ENCODE measurements around the gene KCNIP4.
A peak's percentile ranks its signal among the peaks of the same experiment; 100 is the strongest.
"Not testable (repeated sequence)": the region's sequence is repeated elsewhere in the genome, so short reads cannot be mapped to it uniquely, and the experiment has no call there.

KCNIP4 gene

DNA sequence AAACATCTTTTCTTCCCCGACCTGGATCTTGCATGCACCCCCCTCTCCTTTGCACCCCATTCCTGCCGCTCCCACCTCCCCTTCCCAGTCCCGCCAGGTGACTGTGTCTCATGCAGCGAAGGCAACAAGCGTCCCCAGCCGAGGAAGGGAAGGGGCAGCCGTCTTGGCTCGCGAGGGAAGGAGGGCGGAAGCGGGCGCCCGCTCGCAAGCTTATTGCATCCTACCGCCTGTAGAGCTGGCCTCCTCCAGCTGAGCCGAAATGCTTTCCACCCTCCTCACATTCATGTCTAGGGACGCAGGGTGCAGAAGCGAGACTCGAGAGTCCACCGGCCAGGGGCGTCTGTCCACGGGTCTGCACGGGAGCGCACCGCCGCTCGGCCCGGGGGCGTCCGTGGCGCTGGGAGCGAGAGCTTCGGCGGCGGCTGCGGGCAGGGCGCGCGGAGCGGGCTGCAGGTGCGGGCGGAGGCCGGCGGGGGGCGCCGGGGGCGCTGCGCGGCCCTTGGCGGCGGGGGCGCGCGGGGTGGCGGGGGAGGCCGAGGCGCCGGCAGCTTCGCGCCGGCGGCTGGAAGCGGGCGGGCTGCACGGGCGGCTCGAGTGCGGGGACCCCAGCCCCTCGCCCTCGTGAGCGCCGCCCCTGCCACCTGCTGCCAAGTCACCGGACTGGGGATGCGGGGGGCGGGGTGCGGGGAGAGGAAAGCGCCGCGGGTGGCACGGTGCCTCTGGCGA lies at the start of gene KCNIP4:
Gene KCNIP4 (minus strand): TSS at position 426 of the 726 bp plus-strand sequence.
- DNase-seq, result peak; percentile 14

- not testable (repeated sequence) for DNase-seq
Observed at GRCh38 chr4:21996618-21997017, 48.0 kb upstream of the KCNIP4 start.

- DNase-seq, result no peak
Observed at GRCh38 chr4:21992330-21992729, 43.8 kb upstream of the KCNIP4 start.

DNA sequence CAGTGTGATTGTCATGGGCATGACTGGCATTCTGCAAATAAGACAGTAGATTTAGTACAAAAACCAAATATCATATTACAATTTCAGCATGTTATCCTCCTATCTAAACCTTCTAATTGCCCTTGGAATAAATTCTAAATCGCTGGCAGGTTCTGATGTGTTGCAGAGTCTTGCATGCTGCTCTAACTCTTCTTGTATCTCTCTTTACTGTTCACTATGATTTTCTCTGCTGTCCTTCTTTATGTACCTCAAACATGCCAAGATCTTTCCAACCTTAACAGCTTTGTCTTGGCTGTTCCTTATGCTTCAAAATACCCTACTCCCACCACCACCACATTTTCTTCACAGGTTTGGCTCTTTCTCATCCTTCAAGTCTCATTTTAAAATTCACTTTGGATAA lies 43.0 kb upstream of the KCNIP4 start:
- no peak for DNase-seq

DNA sequence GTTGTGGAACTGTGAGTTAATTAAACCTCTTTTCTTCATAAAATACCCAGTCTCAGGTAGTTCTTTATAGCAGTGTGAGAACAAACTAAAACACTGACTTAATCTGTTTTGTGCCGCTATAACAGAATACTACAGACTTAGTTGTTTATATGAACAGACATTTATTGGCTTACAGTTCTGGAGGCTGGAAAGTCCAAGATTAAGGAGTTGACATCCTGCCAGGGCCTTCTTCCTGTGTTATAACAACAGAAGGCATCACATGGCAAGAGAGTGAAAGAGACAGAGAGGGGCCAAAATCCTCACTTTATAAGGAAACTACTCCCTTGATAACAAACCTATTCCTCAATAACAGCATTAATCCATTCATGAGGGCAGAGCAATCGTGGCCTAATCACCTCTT lies 42.5 kb upstream of the KCNIP4 start:
- no peak for DNase-seq

GRCh38 chr4:21989351-21989750 lies 40.8 kb upstream of the KCNIP4 start:
- DNase-seq, result no peak

- DNase-seq, result no peak
Observed at GRCh38 chr4:21986307-21986706, 37.7 kb upstream of the KCNIP4 start.

DNA sequence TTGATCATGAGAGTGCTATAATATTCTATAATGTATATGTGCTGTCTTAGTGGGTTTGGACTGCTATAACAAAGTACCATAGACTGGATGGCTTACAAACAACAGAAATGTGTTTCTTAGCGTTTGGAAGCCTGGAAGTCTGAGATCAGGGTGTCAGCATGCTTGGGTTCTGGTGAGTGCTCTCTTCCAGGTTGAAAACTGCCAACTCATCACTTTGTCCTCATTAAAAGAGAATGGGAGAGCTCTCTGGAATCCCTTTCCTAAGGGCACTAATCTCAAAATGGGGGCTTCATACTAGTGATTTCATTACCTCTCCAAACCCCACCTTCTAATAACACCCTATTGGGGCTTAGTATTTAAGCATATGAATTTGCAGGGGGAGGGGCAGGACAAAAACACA lies 33.5 kb upstream of the KCNIP4 start:
- no peak for DNase-seq

DNA sequence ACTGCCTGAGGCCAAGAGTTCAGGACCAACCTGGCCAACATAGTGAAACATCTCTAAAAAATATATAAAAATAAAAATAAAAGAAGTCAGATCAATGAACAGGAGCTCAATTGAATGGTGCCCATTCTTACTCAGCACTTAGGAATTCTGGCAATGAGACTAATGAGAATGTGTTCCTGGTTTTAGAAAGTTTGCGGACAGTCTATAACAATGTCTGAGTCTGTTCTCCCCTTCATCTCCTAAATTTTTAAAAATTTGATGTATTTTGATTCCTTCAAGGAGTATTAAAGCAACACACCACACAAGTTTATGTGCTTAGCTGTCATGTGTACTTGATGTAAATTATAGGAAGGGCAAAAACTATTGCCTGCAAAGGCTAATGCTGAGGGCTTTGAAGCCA lies 30.6 kb upstream of the KCNIP4 start:
- DNase-seq, result no peak

GRCh38 chr4:21976166-21976565 lies 27.6 kb upstream of the KCNIP4 start:
- no peak for DNase-seq

- no peak for DNase-seq
Observed at GRCh38 chr4:21973850-21974249, 25.3 kb upstream of the KCNIP4 start.

GRCh38 chr4:21964762-21965319 lies 16.3 kb upstream of the KCNIP4 start:
- no peak for DNase-seq

DNA sequence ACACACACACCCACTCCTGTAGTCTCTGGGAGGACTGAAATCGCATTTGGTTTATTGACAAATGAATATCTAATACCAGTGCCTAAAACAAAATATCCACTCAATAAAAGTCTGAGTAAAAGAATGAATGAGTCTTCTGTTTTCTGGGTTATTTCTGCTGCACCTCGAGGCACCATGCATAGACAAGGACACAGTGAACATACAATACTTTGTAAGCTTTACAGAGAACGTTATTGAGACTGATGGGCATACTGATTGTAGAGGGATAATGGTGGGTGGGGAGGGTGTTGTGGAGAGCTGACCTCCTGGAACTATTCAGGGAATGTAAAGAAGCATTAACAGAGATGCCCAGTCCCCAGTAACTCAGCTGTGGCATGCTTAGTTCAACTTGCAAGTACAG lies 14.1 kb upstream of the KCNIP4 start:
- no peak for DNase-seq

DNA sequence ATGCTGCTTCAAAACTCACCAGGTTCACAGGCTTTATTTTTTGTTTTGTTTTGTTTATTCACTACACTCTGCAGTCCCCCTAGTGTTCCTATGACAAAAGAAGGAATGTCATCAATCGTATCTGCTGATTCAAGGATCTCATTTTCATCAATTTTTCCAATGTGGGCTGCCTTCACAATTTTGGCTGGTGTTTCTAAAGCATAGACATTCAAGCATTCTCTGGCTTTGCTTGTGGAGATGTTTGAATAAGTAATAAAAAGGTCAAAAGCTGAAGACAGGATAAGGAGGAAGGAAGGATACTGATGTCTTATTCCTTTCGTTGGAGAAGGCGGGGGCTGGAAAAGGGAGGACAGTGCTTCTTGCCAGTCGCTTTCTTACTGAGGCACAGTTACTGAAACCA lies 12.2 kb upstream of the KCNIP4 start:
- DNase-seq, result no peak

DNA sequence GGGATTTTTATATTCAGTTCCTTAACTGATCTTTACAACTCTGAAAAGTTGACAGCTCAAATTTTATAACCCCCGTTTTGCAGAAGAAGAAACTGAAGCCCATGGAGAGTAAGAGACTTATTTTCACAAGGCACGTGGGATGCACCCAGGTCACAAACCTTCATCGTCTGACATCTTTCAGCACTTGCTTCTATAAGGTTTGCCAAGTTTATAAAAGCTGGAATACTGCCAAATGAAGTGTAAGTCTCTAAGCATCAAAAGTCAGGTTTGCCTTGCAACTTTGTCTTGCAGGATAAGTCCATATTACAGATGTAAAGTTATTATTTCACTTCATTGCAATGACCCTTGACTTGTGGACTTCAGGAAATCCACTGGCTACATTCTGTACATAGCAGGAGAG lies 6.3 kb upstream of the KCNIP4 start:
- DNase-seq, result no peak

DNA sequence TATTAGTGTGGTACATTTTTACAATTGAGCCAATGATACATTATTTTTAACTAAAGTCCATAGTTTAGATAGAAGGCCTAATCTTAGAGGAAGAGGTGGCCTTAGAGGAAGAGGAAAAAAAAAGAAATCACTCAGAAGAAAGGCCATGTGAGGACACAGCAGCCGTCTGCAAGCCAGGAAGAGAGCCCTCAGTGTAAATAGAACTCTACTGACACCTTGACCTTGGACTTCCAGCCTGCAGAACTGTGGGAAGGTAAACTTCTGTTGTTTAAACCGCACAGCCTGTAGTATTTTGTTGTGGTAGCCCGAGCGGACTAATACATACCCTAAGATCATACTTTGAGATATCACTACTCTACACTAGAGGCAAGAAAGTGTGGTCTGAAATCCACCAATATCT lies 5.1 kb upstream of the KCNIP4 start:
- DNase-seq, result no peak

DNA sequence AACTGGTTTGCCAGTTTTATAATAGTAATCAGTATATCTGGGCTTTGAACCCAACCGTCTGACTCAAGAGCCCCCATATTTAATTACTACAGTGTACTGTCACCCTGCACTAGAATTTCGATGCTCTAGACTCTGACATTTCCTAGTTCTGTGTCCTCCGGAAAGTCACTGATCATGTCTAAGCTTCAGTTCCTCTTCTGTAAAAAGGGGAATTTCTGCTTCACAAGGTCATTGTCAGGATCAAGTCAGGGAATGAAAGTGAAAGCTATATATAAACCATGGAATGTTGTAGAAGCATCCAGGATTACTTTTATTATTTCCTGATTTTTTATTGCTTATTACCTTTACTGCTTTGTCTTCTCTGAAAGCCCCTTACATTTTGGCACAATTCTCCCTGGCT lies 4.0 kb upstream of the KCNIP4 start:
- DNase-seq, result no peak

GRCh38 chr4:21949073-21949457 lies 493 bp upstream of the KCNIP4 start:
- DNase-seq, result no peak

DNA sequence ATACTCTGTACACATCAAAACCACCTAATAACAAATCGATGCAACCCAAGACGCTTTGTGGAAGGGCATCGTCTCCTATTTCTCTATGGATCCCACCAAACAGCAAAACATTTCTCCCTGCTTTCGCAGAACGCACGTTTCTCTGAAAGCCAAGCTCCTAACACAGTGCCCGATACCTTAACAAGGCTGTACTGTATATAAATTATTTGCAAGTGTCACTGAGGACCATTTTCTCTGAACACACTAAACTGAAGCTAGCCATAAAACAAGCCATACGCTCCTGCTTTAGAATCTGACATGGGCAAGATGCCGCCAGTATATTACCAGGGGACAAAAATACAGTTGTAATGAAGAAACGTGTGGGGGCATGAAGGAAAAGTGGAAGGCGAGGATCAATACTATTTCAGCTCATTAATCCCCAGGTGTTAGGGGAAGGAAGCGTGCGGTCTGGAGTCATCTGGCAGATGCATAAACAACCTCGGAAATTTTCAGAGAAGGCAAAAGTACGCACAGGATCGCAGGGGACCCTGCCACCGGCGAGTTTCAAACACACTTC lies 703 bp downstream of the KCNIP4 start:
- DNase-seq, result no peak

- no peak for DNase-seq
Observed at GRCh38 chr4:21946858-21947257, 1.7 kb downstream of the KCNIP4 start.

DNA sequence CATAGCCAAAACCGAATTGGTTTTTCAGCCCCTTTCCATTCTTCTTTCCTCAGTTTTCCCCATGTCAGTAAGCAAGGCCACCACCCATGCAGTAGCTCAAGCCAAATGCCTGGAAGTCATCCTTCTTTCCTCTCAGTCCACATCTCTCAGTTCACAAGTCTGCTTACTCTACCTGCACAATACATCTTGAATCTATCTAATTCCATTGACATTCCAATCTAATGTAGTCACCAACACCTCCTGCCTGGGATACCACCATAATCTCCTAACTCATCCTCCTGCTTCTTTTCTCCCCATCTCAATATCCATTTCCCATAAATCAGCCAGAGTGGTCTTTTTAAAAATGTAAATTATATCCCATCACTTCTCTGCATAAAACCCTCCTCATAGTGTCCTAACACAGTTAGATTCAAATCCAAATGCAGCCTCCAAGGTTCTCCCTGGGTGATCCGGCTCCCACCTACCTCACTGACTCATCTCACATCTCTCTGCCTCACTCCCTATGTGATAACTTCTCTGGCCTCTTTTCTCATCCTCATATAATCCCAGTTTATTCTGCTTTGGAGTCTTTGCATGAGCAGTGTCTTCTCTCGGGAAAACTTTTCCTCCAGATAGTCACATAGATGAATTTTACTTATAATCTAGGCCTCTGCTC lies 26.9 kb downstream of the KCNIP4 start:
- no peak for DNase-seq

DNA sequence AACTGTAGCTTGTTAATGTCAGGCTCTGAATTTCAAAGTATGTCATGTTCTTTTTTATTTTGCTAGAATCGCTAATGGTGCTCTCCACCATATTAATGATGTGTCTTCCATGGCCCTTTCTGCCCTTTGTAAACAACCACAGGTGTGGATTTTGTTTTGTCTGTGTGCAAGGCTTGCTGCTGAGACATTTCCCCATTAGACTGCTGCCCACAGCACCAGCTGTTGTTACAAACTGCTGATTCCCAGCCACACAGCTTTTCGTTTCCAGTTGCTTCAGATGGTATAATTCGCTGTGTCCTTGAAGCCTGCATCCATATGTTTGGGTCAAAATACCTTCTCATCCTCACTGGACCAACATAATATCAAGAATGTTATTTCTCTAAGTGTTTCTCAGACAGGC lies 32.8 kb downstream of the KCNIP4 start:
- DNase-seq, result no peak

DNA sequence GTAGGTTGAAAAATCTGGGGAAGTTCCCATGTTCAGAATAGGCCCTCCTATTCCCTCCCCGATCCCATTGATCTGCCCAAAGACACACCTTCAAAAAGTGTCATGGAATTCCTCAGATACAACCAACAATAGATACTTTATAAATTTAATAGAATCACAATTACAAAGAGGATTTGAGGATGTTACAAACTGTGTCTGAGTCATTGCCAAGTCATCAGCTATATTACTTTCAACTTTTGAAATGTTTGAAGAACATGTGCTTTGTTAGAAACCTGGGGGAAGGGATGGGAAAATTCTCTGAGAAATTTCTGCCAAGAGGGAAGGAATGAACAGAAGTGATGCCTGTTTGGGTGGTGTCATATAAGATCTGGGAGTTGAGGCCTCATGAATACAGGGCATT lies 46.7 kb downstream of the KCNIP4 start:
- DNase-seq, result no peak

GRCh38 chr4:21901281-21901680 lies 47.3 kb downstream of the KCNIP4 start:
- no peak for DNase-seq

All from stimulated activated CD4-positive, alpha-beta T cell treated with anti-CD3 and anti-CD28 coated beads, Interleukin-15, amount 100 ng/mL, for 24 hours (primary cell).